Measurements from ENCODE around the gene SARM1. TPM values are rescaled to one million over a fixed set of nuclear protein-coding genes. Genes with fewer than 3 reads are reported as not detected.

SARM1 gene
- total RNA-seq = 10 to 100 TPM; 17.7 to 20.4 TPM

GRCh38 chr17:28371245-28372202, at the start of gene SARM1:
TSS of gene SARM1 (plus strand) at chr17:28371694. CDS start at chr17:28372033, 339 bp downstream.
- Mint-ChIP-seq H3K4me3 (peak within 1 kb of the TSS; percentile 94), H3K4me1 (peaks cover 25% of the 10 kb centered on the region), H3K27ac (peak within 1 kb of the TSS; percentile 87), H3K9me3 (no peaks in the 10 kb centered on the region), H3K27me3 (no peaks in the 10 kb centered on the region), H3K36me3 (ENCODE audit: low read depth) (peaks cover 2% of the 10 kb centered on the region)
- DNase-seq = peak; percentile 86
- ChIA-PET POLR2A (interaction anchor here (0.6 to 1.0 kb wide), 2 partner anchors 13 to 115 kb away, joined by 3 read pairs; no protein-coding TSS in a partner anchor), CTCF (interaction anchor here (1.4 to 2.2 kb wide), 2 partner anchors 12 to 39 kb away, joined by 3 to 7 read pairs; no protein-coding TSS in a partner anchor)

GRCh38 chr17:28324267-28324745, 47.2 kb upstream of the SARM1 start:
- ChIA-PET POLR2A (no interaction called here), CTCF (interaction anchor here (2.2 kb wide), 1 partner anchor 10 kb away, joined by 7 read pairs; no protein-coding TSS in a partner anchor)
- no peak for DNase-seq
- H3K36me3 Mint-ChIP-seq (ENCODE audit: low read depth) = peaks cover 19% of the 10 kb centered on the region
- peaks cover 32% of the 10 kb centered on the region for H3K4me1 Mint-ChIP-seq
- H3K4me3 Mint-ChIP-seq = no peak overlapping the region
- no peaks in the 10 kb centered on the region for H3K27me3 Mint-ChIP-seq
- no peaks in the 10 kb centered on the region for H3K9me3 Mint-ChIP-seq
- no peak overlapping the region for H3K27ac Mint-ChIP-seq

GRCh38 chr17:28324781-28325180, 46.7 kb upstream of the SARM1 start:
- Mint-ChIP-seq H3K27ac (no peak overlapping the region), H3K4me1 (peaks cover 29% of the 10 kb centered on the region), H3K4me3 (no peak overlapping the region), H3K9me3 (no peaks in the 10 kb centered on the region), H3K36me3 (ENCODE audit: low read depth) (peaks cover 19% of the 10 kb centered on the region), H3K27me3 (no peaks in the 10 kb centered on the region)
- POLR2A ChIA-PET = no interaction called here
- CTCF ChIA-PET = interaction anchor here (1.4 to 2.2 kb wide), 2 partner anchors 10 to 11 kb away, joined by 7 to 9 read pairs; partner anchors contain the start of genes IFT20 and TNFAIP1
- no peak for DNase-seq

GRCh38 chr17:28325211-28325610, 46.3 kb upstream of the SARM1 start:
- no peak overlapping the region for H3K27ac Mint-ChIP-seq
- no peak overlapping the region for H3K4me3 Mint-ChIP-seq
- no peak for DNase-seq
- ChIA-PET CTCF (interaction anchor here (1.4 to 2.2 kb wide), 3 partner anchors 11 to 32 kb away, joined by 3 to 9 read pairs (median 7); partner anchors contain the start of genes IFT20, POLDIP2 and TNFAIP1), POLR2A (no interaction called here)
- no peaks in the 10 kb centered on the region for H3K27me3 Mint-ChIP-seq
- peaks cover 25% of the 10 kb centered on the region for H3K4me1 Mint-ChIP-seq
- H3K9me3 Mint-ChIP-seq = no peaks in the 10 kb centered on the region
- H3K36me3 Mint-ChIP-seq (ENCODE audit: low read depth) = peaks cover 19% of the 10 kb centered on the region

- peaks cover 21% of the 10 kb centered on the region for H3K36me3 Mint-ChIP-seq (ENCODE audit: low read depth)
- CTCF ChIA-PET = interaction anchor here (1.4 to 2.2 kb wide), 3 partner anchors 10 to 32 kb away, joined by 3 to 9 read pairs (median 7); partner anchors contain the start of genes IFT20, POLDIP2 and TNFAIP1
- peaks cover 17% of the 10 kb centered on the region for H3K4me1 Mint-ChIP-seq
- no peak overlapping the region for H3K27ac Mint-ChIP-seq
- H3K27me3 Mint-ChIP-seq = no peaks in the 10 kb centered on the region
- H3K4me3 Mint-ChIP-seq = no peak overlapping the region
- H3K9me3 Mint-ChIP-seq = no peaks in the 10 kb centered on the region
- POLR2A ChIA-PET = no interaction called here
- DNase-seq = no peak
Observed at GRCh38 chr17:28326114-28326513, 45.4 kb upstream of the SARM1 start.

- Mint-ChIP-seq H3K9me3 (no peaks in the 10 kb centered on the region), H3K27me3 (no peaks in the 10 kb centered on the region), H3K4me1 (peaks cover 9% of the 10 kb centered on the region), H3K36me3 (ENCODE audit: low read depth) (peaks cover 23% of the 10 kb centered on the region), H3K27ac (no peak overlapping the region), H3K4me3 (no peak overlapping the region)
- no peak for DNase-seq
- POLR2A ChIA-PET = no interaction called here
- CTCF ChIA-PET = no interaction called here
Observed at GRCh38 chr17:28327031-28327607, 44.4 kb upstream of the SARM1 start.

- H3K36me3 Mint-ChIP-seq (ENCODE audit: low read depth) = peaks cover 23% of the 10 kb centered on the region
Observed at GRCh38 chr17:28327709-28328108, 43.8 kb upstream of the SARM1 start.

GRCh38 chr17:28328325-28328724, 43.2 kb upstream of the SARM1 start:
- CTCF ChIA-PET = no interaction called here
- Mint-ChIP-seq H3K27me3 (no peaks in the 10 kb centered on the region), H3K9me3 (no peaks in the 10 kb centered on the region), H3K4me3 (no peak overlapping the region), H3K36me3 (ENCODE audit: low read depth) (peaks cover 23% of the 10 kb centered on the region), H3K4me1 (peaks cover 7% of the 10 kb centered on the region), H3K27ac (no peak overlapping the region)
- DNase-seq = no peak
- POLR2A ChIA-PET = no interaction called here

More at GRCh38 chr17:28327709-28328108, 43.8 kb upstream of the SARM1 start:
- H3K9me3 Mint-ChIP-seq = no peaks in the 10 kb centered on the region
- no peak for DNase-seq
- H3K27me3 Mint-ChIP-seq = no peaks in the 10 kb centered on the region
- peaks cover 7% of the 10 kb centered on the region for H3K4me1 Mint-ChIP-seq
- H3K27ac Mint-ChIP-seq = no peak overlapping the region
- ChIA-PET POLR2A (no interaction called here), CTCF (no interaction called here)
- no peak overlapping the region for H3K4me3 Mint-ChIP-seq

GRCh38 chr17:28330671-28331070, 40.8 kb upstream of the SARM1 start:
- POLR2A ChIA-PET = no interaction called here
- Mint-ChIP-seq H3K9me3 (no peaks in the 10 kb centered on the region), H3K27ac (no peak overlapping the region), H3K4me1 (peaks cover 24% of the 10 kb centered on the region), H3K36me3 (ENCODE audit: low read depth) (peaks cover 23% of the 10 kb centered on the region), H3K27me3 (no peaks in the 10 kb centered on the region), H3K4me3 (no peak overlapping the region)
- CTCF ChIA-PET = interaction anchor here (0.6 to 1.6 kb wide), 4 partner anchors 8 to 1223 kb away, joined by 3 to 5 read pairs (median 3); no protein-coding TSS in a partner anchor
- DNase-seq = no peak

- POLR2A ChIA-PET = no interaction called here
Observed at GRCh38 chr17:28331891-28332420, 39.5 kb upstream of the SARM1 start.

GRCh38 chr17:28333083-28333746, 38.3 kb upstream of the SARM1 start:
- Mint-ChIP-seq H3K27me3 (no peaks in the 10 kb centered on the region), H3K4me1 (peaks cover 35% of the 10 kb centered on the region), H3K9me3 (no peaks in the 10 kb centered on the region), H3K27ac (no peak overlapping the region), H3K4me3 (peak overlapping the region; percentile 85), H3K36me3 (ENCODE audit: low read depth) (peaks cover 9% of the 10 kb centered on the region)
- ChIA-PET POLR2A (no interaction called here), CTCF (interaction anchor here (0.5 to 0.7 kb wide), 2 partner anchors 10 to 487 kb away, joined by 3 read pairs; no protein-coding TSS in a partner anchor)
- no peak for DNase-seq

More at GRCh38 chr17:28331891-28332420, 39.5 kb upstream of the SARM1 start:
- CTCF ChIA-PET = interaction anchor here (0.7 to 1.6 kb wide), 5 partner anchors 9 to 35 kb away, joined by 3 to 4 read pairs (median 3); no protein-coding TSS in a partner anchor
- Mint-ChIP-seq H3K36me3 (ENCODE audit: low read depth) (peaks cover 16% of the 10 kb centered on the region), H3K27me3 (no peaks in the 10 kb centered on the region), H3K4me3 (no peak overlapping the region), H3K4me1 (peaks cover 33% of the 10 kb centered on the region), H3K27ac (peak overlapping the region; percentile 16), H3K9me3 (no peaks in the 10 kb centered on the region)
- no peak for DNase-seq

- Mint-ChIP-seq H3K27me3 (no peaks in the 10 kb centered on the region), H3K36me3 (ENCODE audit: low read depth) (peaks cover 7% of the 10 kb centered on the region), H3K9me3 (no peaks in the 10 kb centered on the region), H3K27ac (no peak overlapping the region), H3K4me1 (peaks cover 39% of the 10 kb centered on the region), H3K4me3 (peak overlapping the region; percentile 85)
- DNase-seq = no peak
- ChIA-PET CTCF (interaction anchor here (0.7 to 2.1 kb wide), 2 partner anchors 9 to 17 kb away, joined by 3 to 4 read pairs; no protein-coding TSS in a partner anchor), POLR2A (no interaction called here)
Observed at GRCh38 chr17:28334171-28334570, 37.3 kb upstream of the SARM1 start.

Data from activated CD4-positive, alpha-beta T cell treated with anti-CD3 and anti-CD28 coated beads, Interleukin-2, amount 10 ng/mL, durations not matched to agents 7 days and 5 days (primary cell).